Stimulated activated CD4-positive, alpha-beta T cell treated with anti-CD3 and anti-CD28 coated beads, Interleukin-2, amount 100 ng/mL, for 24 hours (primary cell): Measurements from ENCODE around the gene ADCY10.

Experiments used
- DNase-seq, 2 donors: peaks; one replicate each; pipeline ENCODE4 v3.0.0-alpha.2; 2020

Gene ADCY10

DNA sequence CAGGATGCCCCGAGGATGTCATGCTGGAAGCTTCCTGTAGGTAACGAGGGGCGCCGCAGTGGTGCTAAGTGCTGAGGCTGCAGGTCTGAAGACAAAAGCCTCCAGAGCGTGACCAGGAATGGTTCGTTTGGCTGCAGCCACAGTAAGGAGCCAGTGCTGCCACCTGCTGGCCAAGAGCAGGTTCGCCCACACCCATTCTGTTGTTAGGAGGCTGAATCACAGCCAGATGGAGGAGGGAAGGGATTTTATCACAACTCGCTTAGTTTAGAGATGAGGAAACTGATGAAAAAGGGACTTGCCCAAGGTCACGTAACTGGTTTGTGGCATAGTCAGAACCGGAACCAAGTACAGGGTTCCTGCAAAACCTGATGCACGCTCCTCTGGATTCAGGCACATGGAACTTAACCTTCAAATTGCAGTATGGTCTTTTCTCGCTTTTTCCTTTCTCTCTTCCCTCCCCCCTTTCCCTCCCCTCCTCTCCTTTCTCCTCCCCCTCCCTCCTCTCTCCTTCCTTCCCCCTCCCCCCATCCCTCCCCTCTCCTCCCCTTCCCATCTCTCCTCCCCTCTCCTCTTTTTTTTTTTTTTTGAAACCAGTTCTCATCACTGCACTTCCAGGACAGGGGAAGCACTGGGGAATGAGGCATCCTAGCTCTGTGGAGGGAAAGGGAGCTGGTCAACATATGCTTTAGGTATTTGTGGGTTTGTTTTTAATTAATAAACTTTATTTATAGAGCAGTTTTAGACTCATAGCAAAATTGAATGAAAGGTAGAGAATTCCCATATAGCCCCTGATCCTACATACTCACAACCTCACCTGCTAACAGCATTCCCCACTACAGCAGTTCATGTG is 110.4 kb downstream of the ADCY10 start:
- peak; percentile 92 to 94 for DNase-seq

DNA sequence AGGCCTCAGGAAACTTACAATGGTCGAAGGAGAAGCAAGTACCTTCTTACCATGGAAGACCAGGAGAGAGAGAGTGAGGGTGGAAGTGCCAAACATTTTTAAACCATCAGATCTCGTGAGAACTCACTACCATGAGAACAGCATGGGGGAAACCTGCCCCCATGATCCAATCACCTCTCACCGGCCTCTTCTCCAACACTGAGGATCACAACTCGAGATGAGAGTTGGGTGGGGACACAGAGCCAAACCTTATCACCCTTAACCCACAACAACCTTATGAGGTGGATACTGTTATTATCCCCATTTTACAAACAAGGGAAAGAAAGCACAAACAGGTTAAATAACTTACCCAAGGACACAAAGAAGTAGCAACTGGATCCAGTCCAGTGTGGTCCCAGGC is 111.7 kb downstream of the ADCY10 start:
- DNase-seq, result no peak

DNA sequence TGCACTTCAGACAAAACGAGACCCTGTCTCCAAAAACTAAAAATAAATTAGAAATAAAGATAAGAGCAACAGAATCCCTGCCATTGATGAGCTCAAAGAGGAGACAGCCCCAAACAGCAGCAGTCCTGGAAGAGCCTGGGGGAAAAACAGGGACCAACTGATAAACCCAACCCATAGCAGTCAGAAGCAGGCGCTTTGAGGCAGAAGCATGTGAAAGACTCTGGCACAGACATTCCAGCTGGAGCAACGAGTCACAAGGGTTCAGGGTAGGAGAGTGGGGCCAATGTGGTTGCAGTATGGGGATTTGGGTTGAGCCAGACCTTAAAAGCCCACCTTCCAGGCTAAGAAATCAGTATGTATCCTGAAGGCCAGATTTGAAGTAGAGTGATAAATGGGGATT is 113.7 kb downstream of the ADCY10 start:
- DNase-seq, result no peak

DNA sequence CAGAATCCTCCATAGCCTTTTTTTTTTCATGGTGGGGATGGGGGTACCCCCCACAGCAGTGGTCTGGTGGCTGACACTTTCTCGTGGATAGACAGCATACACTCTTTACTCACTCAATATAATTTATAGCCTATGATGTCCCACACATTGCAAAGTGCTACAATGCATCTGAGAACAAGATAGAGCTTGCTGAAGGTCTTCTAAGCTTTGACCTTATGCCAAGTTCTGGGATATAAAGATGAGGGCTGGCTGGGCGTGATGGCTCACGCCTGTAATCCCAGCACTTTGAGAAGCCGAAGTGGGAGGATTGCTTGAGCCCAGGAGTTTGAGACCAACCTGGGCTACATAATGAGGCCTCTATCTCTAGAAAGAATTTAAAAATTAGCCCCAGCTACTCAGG is 114.2 kb downstream of the ADCY10 start:
- no peak for DNase-seq

DNA sequence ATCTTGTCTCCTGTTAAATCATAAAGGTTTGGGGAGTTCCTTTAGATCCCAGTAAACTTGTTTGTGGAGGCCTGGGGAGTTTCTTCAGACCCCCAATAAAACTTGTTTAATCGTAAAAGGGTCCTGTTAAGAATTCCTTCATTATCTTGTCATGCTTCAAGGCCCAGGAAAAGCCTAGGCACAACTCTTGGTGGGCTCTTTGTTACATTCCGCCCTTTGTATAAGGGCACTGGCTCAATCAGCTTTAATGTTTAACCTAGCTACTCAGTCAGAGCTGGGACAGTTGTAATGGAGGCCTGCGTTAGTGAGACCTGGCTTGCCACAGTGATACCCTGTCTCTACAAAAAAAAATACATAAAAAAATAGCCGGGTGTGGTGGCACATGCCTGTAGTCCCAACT is 115.0 kb downstream of the ADCY10 start:
- DNase-seq, result no peak

DNA sequence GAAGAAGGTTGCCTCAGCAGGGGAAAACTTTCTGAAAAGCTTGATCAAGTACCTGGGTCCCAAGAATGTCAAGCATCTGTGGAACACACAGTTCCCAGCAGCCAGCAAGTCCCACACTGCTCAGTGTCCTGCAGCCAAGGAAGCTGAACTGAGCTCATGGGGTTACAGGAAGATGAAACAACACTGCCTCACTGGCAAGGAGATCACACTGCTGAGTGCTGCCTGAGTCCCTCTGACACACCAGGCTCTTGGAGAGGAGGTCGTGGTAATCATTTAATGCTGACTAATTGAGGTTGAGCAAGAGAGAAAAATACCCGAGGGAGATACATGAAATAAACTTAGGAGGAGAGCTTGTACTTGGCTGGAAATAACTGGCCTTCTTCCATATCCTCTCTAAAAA is 116.9 kb downstream of the ADCY10 start:
- no peak for DNase-seq

DNA sequence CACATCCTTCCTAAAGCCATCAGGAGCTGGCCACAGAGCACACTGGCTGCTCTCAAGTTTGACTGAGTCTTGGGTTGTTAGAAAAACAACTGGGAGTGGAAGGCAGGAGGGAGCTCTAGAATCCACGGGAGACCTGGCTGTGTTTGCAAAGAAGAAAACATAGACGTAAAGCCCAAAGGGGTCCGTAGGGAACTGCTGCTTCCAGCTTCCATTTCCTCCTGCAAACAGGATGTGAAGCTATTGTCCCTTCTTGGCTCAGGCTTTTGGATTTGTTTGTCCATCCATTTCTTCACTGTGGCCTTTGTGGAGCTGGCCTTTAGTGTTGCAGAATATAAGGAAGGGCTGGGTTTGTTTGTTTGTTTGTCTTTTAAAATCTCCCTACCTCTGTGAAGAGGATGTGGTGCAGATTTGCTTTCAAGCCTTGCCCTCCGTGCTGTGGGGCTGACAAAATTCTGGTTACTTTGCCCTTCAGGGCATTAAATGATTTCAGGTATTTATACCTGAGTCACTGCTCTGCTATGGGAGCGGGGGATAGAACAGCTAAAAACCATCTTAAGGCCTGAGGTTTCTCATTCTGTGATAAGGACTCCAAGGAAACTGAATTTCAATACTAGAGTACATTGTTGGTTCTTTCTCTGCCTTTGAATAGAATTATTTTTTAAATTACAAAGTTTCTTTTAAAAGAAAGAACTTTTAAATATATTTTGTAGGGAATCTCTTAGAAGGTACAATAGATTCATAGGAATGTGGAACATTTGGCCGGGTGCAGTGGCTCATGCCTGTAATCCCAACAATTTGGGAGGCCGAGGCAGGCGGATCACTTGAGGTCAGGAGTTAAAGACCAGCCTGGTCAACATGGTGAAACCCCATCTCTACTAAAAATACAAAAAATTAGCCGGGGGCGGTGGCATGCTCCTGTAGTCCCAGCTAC is 117.9 kb downstream of the ADCY10 start:
- no peak for DNase-seq

DNA sequence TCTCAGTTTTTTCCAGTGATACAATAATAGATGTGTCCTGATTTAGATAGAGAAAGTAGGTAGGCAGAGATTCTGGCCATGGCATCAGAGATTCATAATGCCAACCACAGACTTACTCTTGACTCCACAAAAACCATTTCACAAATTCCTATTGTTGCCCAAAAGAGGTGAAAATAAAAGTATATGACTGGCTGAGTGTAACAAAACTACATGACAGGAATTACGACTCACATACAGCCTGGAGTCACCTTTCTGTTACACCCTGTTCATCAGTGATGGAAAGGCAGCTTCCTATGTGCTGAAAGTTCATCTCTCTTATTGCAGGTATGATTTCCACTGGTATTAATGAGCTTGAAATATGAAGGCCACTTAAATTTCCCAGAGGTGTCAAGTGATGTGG is 119.9 kb downstream of the ADCY10 start:
- no peak for DNase-seq

DNA sequence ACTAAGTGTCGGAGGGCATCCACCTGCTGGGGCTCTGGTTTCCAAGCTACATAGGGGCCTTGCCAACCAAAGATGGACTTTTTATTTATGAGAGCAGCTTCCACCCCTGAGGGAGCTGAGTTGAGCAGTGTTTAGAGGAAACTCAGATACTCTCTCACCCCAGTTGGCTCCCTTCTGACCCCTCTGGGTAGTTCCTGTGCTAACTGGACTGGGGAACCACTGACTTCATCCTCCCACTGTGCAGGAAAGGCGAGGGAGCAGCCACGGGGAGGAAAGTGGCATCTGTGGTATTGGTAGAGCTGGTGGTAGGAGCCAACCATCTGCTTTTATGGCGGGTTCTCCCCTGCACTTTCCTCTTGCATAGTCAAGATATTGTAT is 121.8 kb downstream of the ADCY10 start:
- DNase-seq, result no peak

DNA sequence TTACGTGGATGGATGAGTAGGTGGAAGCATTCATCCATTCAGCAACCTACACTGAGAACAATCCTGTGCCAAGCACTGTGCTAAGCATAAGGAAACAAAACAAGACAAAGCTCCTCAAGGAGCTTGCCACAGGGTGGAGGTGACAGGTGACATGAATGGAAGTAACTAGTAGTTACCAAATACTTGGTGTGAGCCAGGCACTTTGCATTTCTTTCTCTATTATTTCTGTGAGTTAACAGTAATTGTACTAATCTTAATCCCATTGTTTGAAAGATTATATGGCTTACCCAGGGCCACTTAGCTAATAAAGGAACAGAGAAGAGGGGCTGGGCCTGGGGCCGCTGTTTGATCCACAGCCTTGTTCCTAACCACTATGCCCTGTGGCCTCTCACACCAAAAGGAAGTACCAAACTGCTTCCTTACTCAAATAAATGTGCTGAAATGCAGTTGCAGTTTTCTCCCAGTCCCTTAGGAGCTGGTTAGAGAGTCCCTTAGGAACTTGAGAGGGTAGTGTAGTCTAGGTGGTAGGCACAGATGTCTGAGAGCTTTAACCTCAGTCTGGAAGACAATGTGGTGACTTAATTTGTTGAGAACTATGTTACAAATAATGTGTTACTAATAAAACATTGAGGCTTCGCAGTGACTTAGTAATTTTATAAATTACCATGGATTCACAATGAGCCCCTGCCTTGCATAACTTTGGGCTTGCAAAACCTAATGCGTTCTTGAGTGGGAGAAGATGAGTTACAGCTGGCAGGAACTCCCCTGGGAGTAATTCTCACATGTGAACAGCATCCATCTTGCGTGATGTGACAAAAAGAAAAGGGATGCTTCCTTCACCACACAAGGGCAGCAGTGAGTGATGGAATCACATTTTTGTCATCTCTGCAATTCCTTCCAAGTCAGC is 122.4 kb downstream of the ADCY10 start:
- no peak for DNase-seq

DNA sequence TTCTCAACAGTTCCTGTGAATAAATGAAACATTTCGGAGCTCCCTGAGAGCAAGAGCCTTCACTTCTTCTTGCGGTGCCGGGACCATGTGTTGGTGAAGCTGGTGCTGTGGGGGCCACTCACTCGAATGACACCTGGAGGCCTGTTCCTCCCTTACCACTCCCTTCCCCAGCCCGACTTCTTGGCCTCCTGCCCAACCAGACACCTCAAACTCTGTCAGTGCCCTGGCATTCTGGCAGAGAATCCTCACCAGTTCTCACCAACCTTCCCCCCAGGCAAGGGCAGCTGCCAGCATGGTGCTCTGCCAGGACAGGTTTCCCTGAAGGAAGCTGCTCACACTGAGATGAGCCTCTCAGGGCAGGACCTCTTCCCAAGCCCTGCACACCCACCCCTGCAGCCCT is 123.8 kb downstream of the ADCY10 start:
- no peak for DNase-seq

DNA sequence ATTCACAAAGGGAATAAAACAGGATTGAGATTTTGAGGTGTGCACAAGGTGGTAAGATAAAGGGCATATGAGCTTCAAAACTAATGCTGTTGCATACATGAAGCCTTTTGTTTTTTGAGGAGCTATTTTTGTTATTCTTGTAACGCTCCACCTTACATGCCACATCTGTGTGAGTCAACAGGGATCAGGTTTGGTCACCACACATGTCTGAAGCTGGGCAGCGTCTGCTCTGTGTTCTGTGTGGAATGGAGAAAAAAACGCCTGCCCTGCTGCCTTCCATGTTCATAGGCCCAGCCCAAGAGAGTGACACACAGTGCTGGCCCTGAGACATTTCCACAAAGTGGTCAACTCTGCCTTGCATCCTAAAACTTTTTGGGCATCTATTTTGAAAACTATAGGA is 124.4 kb downstream of the ADCY10 start:
- DNase-seq, result no peak

DNA sequence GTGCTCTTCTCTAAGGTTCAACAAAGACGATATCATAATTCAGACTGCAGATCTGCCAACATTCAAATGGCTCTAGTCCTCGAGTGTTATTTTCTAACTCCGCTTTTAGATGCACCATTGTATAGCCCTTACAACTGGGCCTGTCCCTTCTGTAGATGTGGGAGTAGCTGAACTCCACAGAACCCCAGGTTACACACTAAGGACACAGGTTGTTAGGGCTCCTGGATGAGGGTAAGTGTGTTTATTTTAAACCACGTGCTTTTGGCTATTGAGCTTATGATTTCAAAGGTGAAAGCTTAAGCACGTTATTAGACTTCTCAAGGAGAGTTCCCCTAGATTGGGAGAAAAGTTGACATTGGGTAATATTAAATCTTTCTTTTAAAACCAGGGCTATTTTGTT is 127.4 kb downstream of the ADCY10 start:
- no peak for DNase-seq

DNA sequence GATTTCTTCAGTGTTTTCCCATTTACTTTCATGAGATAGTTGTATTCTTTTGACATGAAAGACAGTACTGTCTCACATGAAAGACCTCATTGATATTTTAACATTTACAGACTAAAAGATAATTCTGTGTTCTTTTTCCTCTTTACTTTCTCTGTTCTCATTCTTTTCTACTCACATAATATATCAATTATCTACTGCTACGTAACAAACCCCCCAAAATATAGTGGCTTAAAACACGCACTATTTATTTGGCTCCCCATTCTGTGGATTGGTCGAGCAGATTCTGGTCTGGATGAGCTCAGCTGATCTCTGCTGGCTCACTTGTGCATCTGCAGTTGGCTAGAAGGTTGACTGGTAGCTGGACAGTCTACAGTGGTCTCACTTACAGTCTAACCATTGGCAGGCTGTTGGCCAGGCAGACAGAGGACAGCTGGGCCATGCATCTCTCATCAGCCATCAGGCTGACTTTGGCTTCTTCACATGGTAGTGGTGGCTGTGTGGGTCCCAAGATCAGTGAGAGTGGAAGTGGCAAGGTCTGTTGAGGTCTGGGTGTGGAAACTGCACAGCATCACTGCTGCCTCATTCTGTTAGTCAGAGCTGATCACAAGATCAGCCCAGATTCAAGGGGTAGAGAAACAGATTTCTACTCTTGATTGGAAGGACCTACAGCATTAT is 128.9 kb downstream of the ADCY10 start:
- DNase-seq, result no peak

DNA sequence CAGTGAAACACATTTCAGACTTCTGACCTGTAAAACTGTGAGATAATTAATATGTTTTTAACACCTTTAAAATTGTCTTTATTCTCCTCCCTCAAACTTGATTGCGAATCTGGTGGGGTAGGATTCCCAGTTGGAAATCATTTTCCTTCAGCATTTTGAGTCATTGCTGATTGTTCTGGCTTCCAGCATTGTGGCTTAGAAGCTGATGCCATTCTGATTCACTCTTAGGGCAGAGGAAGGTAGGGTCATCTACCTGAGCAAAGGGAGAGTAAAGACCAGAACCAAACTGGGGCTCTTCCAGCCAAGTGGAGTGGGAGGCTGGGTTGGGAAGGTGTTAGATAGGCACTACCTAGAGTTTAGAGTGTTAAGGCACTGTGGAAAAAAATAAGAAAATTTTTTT is 131.0 kb downstream of the ADCY10 start:
- no peak for DNase-seq

DNA sequence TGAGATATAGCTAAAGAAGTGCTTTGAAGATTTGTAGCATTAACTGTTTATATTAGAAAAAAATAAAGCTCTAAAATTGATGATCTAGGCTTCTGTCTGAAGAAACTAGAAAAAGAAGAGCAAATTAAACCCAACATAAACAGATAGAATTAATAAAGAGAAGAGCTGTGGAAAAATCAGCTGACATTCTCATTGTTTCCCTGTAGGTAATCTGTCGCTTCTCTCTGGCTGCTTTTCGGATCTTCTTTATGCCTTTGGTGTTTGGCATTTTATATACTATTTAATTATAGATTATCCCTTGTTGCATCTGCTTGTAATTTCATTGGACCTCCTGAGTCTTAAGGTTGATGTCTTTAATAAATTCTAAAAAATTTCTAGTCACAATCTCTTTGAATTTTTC is 132.4 kb downstream of the ADCY10 start:
- DNase-seq, result no peak

DNA sequence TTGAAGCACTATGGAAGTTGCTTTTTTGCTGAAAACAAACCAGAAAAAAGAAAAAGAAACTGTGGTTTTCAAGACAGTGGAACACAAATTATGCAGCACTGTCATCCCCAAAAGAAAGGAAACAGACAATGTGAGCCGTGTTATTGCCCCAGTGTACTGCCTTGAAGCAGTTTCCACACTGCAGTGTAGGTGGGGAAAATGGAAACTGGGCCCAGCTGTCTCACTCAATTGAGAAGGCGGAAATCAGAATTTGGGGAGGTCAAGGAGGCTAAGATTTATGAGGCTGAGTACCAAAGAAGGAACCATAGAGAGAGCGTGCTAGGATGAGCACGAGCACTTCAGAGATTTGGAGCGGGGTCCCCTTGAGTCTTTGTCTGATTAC is 136.7 kb downstream of the ADCY10 start:
- peak in 1 of 2 donors; percentile 9 for DNase-seq

DNA sequence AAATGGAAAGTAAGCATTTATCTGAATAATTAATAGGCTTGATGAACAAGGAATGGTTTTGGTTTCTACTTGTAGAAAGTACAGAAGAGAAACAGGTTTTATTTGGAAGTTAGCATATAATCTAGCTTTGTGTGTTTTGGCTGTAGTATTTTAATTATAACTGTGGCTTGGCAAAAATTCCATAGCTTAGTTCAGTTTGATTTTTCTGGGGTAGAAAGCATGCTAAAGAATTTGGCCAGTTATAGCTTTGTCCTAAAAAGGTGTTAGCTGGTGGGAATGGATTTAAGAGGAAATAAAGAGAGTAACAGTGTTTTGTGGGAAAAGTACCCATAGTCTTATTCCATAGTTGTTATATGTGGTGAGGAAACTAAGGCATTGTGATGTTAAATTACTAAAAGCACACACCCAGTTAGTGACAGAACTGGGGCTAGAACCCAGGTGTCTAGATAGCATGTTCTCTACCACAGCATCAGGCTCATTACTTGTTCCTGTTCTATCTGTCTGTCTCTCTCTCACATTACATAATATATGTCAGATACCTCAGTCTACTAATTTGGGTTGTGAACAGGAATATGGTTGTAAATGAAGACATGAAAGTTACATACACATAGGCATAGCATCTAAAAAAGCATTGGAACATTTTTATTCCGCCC is 137.2 kb downstream of the ADCY10 start:
- no peak for DNase-seq

DNA sequence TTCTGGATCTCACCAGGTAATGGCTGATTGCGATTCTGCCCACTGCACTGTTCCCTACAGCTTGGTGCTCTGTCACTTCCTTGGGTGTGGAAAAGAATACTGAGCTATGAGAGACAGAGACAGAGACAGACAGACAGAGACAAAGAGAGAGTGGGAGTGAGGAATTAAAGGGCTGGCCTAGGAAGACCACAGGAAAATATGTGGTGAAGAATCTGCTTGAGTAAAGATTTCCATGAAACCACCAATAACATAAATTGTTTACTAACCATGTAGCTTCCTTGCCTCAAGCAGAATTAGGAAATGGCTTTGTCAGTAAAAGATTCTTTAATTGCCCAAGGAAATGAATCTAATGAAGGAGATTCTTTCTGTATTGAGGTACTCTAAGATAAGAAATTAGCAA is 137.8 kb downstream of the ADCY10 start:
- DNase-seq, result no peak

DNA sequence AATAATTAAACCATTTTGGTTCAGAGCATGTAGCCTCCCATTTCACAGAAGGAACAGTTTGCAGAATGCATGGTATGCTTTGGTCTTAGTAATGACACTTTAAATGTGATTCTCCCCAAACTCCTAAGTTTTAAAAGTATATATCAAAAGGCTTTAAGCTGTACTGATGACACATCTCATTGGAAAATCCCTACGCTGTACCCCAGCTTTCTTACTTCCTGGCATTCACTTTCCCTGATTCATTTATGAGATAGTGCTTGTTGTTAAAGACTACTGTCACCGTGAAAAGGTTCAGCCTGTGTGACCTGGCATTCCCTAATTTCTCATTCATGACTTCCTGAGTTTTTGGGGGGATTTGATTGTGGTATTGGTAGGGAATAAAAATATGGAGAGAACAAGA is 138.8 kb downstream of the ADCY10 start:
- DNase-seq, result no peak

DNA sequence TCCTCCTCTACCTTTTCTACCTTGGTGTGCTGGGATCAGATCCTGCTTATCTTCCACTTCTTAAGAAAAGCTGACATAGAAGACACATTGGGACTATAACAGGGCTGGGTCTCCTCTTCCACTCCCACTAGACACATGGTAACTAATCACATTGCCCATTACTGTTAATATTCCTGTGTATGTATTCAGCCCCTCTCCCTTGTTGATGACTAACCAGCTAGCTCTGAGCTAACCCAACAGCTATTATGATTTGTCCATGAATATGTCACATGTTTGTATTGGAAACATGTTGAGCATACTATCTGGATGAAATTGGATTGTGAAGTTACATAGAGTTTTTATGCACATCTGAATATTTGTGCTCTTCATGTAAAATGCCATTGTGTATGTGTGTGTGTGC is 139.2 kb downstream of the ADCY10 start:
- DNase-seq, result no peak

DNA sequence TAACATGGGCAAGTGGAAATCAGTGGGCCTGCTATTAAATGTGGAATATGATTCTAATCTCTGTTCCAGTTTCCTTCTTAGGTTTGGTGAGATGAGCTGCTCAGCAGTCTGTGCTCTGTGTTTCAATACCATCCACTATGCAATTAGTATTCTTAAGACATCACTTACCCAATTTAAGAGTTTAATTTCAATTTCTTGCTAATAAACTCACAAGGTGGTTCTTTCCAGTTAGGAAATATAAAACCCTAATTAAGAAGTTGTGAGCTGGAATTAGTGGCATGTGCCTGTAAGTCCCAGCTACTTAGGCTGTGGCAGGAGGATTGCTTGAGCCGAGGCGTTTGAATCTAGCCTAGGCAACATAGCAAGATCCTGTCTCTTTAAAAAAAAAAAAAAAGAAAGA is 140.4 kb downstream of the ADCY10 start:
- DNase-seq, result no peak
